CD8-positive, alpha-beta memory T cell (primary cell): ENCODE data around the gene PIK3IP1. TPM values are rescaled to one million over a fixed set of nuclear protein-coding genes. Genes with fewer than 3 reads are reported as not detected.
A peak's percentile ranks its signal among the peaks of the same experiment; 100 is the strongest.

Source experiments
- CTCF ChIA-PET: fragments of 350-600 bp; sonication (Branson Sonifier 250); formaldehyde crosslinking; loops from one replicate; lab custom pipeline; 2021; ENCODE audit warnings: antibody characterized with exemption; lab: Charles Lee
- POLR2A ChIA-PET: fragments of 350-600 bp; sonication (Branson Sonifier 250); formaldehyde crosslinking; loops from one replicate; lab custom pipeline; 2021; ENCODE audit warnings: antibody characterized with exemption; lab: Charles Lee
- DNase-seq, 5 donors: peaks; one replicate each; pipeline versions ENCODE4 v3.0.0 to v3.0.0-alpha.2; 2020 to 2022; ENCODE audit warnings: mixed read lengths in 1 of 5
- H3K27ac ChIP-seq: one replicate; pipeline ENCODE4 v1.7.0; 2013; ENCODE audit warnings: low read depth, mild to moderate bottlenecking, low read length, moderate library complexity
- H3K27me3 ChIP-seq: 2 replicates; pipeline ENCODE4 v1.7.0; 2013; ENCODE audit warnings: low read length, mild to moderate bottlenecking; ENCODE audit not compliant: insufficient read depth, poor library complexity, severe bottlenecking
- H3K36me3 ChIP-seq: 2 replicates; pipeline ENCODE4 v1.7.0; 2013; ENCODE audit warnings: mild to moderate bottlenecking, low read length, moderate library complexity; ENCODE audit not compliant: insufficient read depth
- H3K4me1 ChIP-seq: 2 replicates; pipeline ENCODE4 v1.7.0; 2013; ENCODE audit warnings: mild to moderate bottlenecking, low read length, moderate library complexity; ENCODE audit not compliant: insufficient read depth
- H3K4me3 ChIP-seq: 2 replicates; pipeline ENCODE4 v1.7.0; 2013; ENCODE audit warnings: mild to moderate bottlenecking, low read length
- H3K9me3 ChIP-seq: 2 replicates; pipeline ENCODE4 v1.7.0; 2013; ENCODE audit warnings: mild to moderate bottlenecking, low read length
- H3K27ac Mint-ChIP-seq, 8 donors: one replicate each; pipeline ENCODE4 v1.8.0; 2020 to 2021; ENCODE audit warnings: mixed read lengths in 8 of 8, mild to moderate bottlenecking in 6 of 8, inconsistent platforms in 3 of 8, moderate library complexity in 3 of 8
- H3K27me3 Mint-ChIP-seq, 2 donors: one replicate each; pipeline ENCODE4 v1.8.0; 2020 to 2021; ENCODE audit warnings: mixed read lengths in 2 of 2, mild to moderate bottlenecking in 1 of 2, moderate library complexity in 1 of 2
- H3K36me3 Mint-ChIP-seq, 3 donors: one replicate each; pipeline ENCODE4 v1.8.0; 2020 to 2021; ENCODE audit warnings: mixed read lengths in 3 of 3, inconsistent platforms in 1 of 3, mild to moderate bottlenecking in 1 of 3
- H3K4me1 Mint-ChIP-seq, 3 donors: one replicate each; pipeline ENCODE4 v1.8.0; 2020 to 2021; ENCODE audit warnings: mixed read lengths in 3 of 3, inconsistent platforms in 1 of 3, mild to moderate bottlenecking in 1 of 3
- H3K4me3 Mint-ChIP-seq, 7 donors: one replicate each; pipeline ENCODE4 v1.8.0; 2020 to 2021; ENCODE audit warnings: mixed read lengths in 7 of 7, mild to moderate bottlenecking in 6 of 7, moderate library complexity in 4 of 7, inconsistent platforms in 2 of 7
- H3K9me3 Mint-ChIP-seq, 5 donors: one replicate each; pipeline ENCODE4 v1.8.0; 2020 to 2022; ENCODE audit warnings: mixed read lengths in 5 of 5, mild to moderate bottlenecking in 3 of 5, moderate library complexity in 2 of 5, inconsistent platforms in 1 of 5
- polyA plus RNA-seq: library from polyadenylated mRNA; unstranded; fragments of 300-500 nt; fragmentation: Illumina TruSeq; gene quantifications from one replicate; pipeline ENCODE4 v1.2.3, GENCODE V29; 2021
- total RNA-seq, 2 experiments: library from RNA; stranded (reverse); gene quantifications; one replicate each; pipeline ENCODE4 v1.2.3, GENCODE V29; 2021

Gene PIK3IP1
- total and polyA plus RNA-seq, 3 experiments from 2014 or later = 32.2 to 350 (median 35.3) TPM

GRCh38 chr22:31278151-31278621 lies 14.1 kb downstream of the PIK3IP1 start:
- Histone ChIP-seq H3K4me3 (peak overlapping the region; percentile 13), H3K36me3 (peaks cover 34% of the 10 kb centered on the region), H3K27ac (peak overlapping the region; percentile 35), H3K9me3 (no peaks in the 10 kb centered on the region), H3K27me3 (no peaks in the 10 kb centered on the region), H3K4me1 (peaks cover 84% of the 10 kb centered on the region)
- Mint-ChIP-seq H3K4me3 (peak overlapping the region in 6 of 7 donors; percentile 32 to 78 (median 60)), H3K4me1 (peaks cover 67 to 80% (median 77%) of the 10 kb centered on the region in 3 donors), H3K27ac (peak overlapping the region; percentile 86 to 99 (median 96)), H3K36me3 (peaks cover 6 to 82% (median 18%) of the 10 kb centered on the region in 3 donors), H3K9me3 (no peaks in the 10 kb centered on the region), H3K27me3 (peaks cover 0 to 3% of the 10 kb centered on the region in 2 donors)
- ChIA-PET CTCF (interaction anchor here (0.8 to 4.6 kb wide), 6 partner anchors 8 to 66 kb away, joined by 3 to 39 read pairs (median 5); partner anchors contain the start of genes LIMK2 and PIK3IP1), POLR2A (interaction anchor here (0.5 to 7.7 kb wide), 3 partner anchors 8 to 225 kb away, joined by 5 to 146 read pairs (median 5); partner anchors contain the start of gene PIK3IP1)
- DNase-seq = peak in 1 of 5 donors; percentile 47

GRCh38 chr22:31277741-31278140 lies 14.5 kb downstream of the PIK3IP1 start:
- Histone ChIP-seq H3K9me3 (no peaks in the 10 kb centered on the region), H3K36me3 (peaks cover 30% of the 10 kb centered on the region), H3K27ac (no peak overlapping the region), H3K4me3 (no peak overlapping the region), H3K27me3 (no peaks in the 10 kb centered on the region), H3K4me1 (peaks cover 84% of the 10 kb centered on the region)
- no peak for DNase-seq
- peak overlapping the region in 6 of 7 donors; percentile 11 to 78 (median 51) for H3K4me3 Mint-ChIP-seq
- POLR2A ChIA-PET = interaction anchor here (2.0 to 7.7 kb wide), 2 partner anchors 9 to 14 kb away, joined by 5 to 146 read pairs; partner anchors contain the start of gene PIK3IP1
- H3K36me3 Mint-ChIP-seq = peaks cover 5 to 82% (median 14%) of the 10 kb centered on the region in 3 donors
- H3K27me3 Mint-ChIP-seq = peaks cover 0 to 3% of the 10 kb centered on the region in 2 donors
- CTCF ChIA-PET = interaction anchor here (0.7 to 1.2 kb wide), 3 partner anchors 8 to 65 kb away, joined by 3 to 6 read pairs (median 4); no protein-coding TSS in a partner anchor
- no peaks in the 10 kb centered on the region for H3K9me3 Mint-ChIP-seq
- H3K4me1 Mint-ChIP-seq = peaks cover 66 to 81% (median 77%) of the 10 kb centered on the region in 3 donors
- peak overlapping the region; percentile 43 to 99 (median 94) for H3K27ac Mint-ChIP-seq

- ChIA-PET CTCF (no interaction called here), POLR2A (interaction anchor here (2.0 to 7.7 kb wide), 2 partner anchors 10 to 15 kb away, joined by 5 to 146 read pairs; partner anchors contain the start of gene PIK3IP1)
- Mint-ChIP-seq H3K36me3 (peaks cover 0 to 73% (median 14%) of the 10 kb centered on the region in 3 donors), H3K4me1 (peaks cover 63 to 77% (median 74%) of the 10 kb centered on the region in 3 donors), H3K4me3 (no peak overlapping the region), H3K27me3 (no peaks in the 10 kb centered on the region), H3K27ac (peak overlapping the region in 5 of 8 donors; percentile 57 to 98 (median 72)), H3K9me3 (no peaks in the 10 kb centered on the region)
- H3K36me3 ChIP-seq = peaks cover 18% of the 10 kb centered on the region
- DNase-seq = no peak
- no peaks in the 10 kb centered on the region for H3K27me3 ChIP-seq
- H3K27ac ChIP-seq = no peak overlapping the region
- H3K4me1 ChIP-seq = peaks cover 77% of the 10 kb centered on the region
- no peak overlapping the region for H3K4me3 ChIP-seq
- no peaks in the 10 kb centered on the region for H3K9me3 ChIP-seq
These were observed 15.7 kb downstream of the PIK3IP1 start for GRCh38 chr22:31276426-31277167.

- POLR2A ChIA-PET = interaction anchor here (2.1 to 5.8 kb wide), 2 partner anchors 10 to 14 kb away, joined by 6 to 30 read pairs; no protein-coding TSS in a partner anchor
- no peak overlapping the region for H3K27ac ChIP-seq
- H3K4me1 Mint-ChIP-seq = peaks cover 61 to 75% (median 69%) of the 10 kb centered on the region in 3 donors
- H3K4me3 ChIP-seq = no peak overlapping the region
- no peak for DNase-seq
- CTCF ChIA-PET = interaction anchor here (4.4 to 5.1 kb wide), 2 partner anchors 8 to 16 kb away, joined by 46 to 55 read pairs; partner anchors contain the start of gene PIK3IP1
- no peaks in the 10 kb centered on the region for H3K9me3 ChIP-seq
- no peaks in the 10 kb centered on the region for H3K27me3 Mint-ChIP-seq
- H3K36me3 Mint-ChIP-seq = peaks cover 0 to 67% (median 14%) of the 10 kb centered on the region in 3 donors
- H3K36me3 ChIP-seq = peaks cover 11% of the 10 kb centered on the region
- no peaks in the 10 kb centered on the region for H3K9me3 Mint-ChIP-seq
- H3K4me3 Mint-ChIP-seq = no peak overlapping the region
- H3K27ac Mint-ChIP-seq = peak overlapping the region in 6 of 8 donors; percentile 37 to 94 (median 76)
- H3K27me3 ChIP-seq = no peaks in the 10 kb centered on the region
- peaks cover 66% of the 10 kb centered on the region for H3K4me1 ChIP-seq
These were observed 16.7 kb downstream of the PIK3IP1 start for GRCh38 chr22:31275576-31275975.

DNA sequence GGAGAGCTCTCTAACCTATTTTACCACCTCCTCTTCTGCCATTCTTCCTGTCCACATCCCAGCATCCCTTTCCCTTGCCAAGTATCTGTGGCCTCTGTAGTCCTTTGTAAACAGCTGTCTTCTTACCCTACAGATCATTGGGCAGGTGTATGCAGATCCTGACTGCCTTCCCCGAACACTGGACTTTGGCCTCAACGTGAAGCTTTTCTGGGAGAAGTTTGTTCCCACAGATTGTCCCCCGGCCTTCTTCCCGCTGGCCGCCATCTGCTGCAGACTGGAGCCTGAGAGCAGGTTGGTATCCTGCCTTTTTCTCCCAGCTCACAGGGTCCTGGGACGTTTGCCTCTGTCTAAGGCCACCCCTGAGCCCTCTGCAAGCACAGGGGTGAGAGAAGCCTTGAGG lies 17.3 kb downstream of the PIK3IP1 start:
- ChIA-PET CTCF (interaction anchor here (3.0 to 5.1 kb wide), 3 partner anchors 9 to 38 kb away, joined by 12 to 55 read pairs (median 46); partner anchors contain the start of gene PIK3IP1), POLR2A (interaction anchor here (2.1 to 5.8 kb wide), 2 partner anchors 11 to 15 kb away, joined by 6 to 30 read pairs; no protein-coding TSS in a partner anchor)
- H3K9me3 ChIP-seq = no peaks in the 10 kb centered on the region
- peaks cover 61% of the 10 kb centered on the region for H3K4me1 ChIP-seq
- H3K27me3 ChIP-seq = no peaks in the 10 kb centered on the region
- peaks cover 0 to 65% (median 9%) of the 10 kb centered on the region in 3 donors for H3K36me3 Mint-ChIP-seq
- no peak overlapping the region for H3K4me3 Mint-ChIP-seq
- no peaks in the 10 kb centered on the region for H3K9me3 Mint-ChIP-seq
- H3K27me3 Mint-ChIP-seq = no peaks in the 10 kb centered on the region
- no peak overlapping the region for H3K4me3 ChIP-seq
- H3K27ac Mint-ChIP-seq = peak overlapping the region; percentile 37 to 94 (median 84)
- H3K36me3 ChIP-seq = peaks cover 5% of the 10 kb centered on the region
- no peak for DNase-seq
- no peak overlapping the region for H3K27ac ChIP-seq
- H3K4me1 Mint-ChIP-seq = peaks cover 61 to 75% (median 64%) of the 10 kb centered on the region in 3 donors

GRCh38 chr22:31274017-31274416 lies 18.3 kb downstream of the PIK3IP1 start:
- Histone ChIP-seq H3K9me3 (no peaks in the 10 kb centered on the region), H3K4me1 (peaks cover 51% of the 10 kb centered on the region), H3K27ac (no peak overlapping the region), H3K4me3 (no peak overlapping the region), H3K36me3 (no peaks in the 10 kb centered on the region), H3K27me3 (no peaks in the 10 kb centered on the region)
- DNase-seq = no peak
- ChIA-PET CTCF (interaction anchor here (1.3 to 5.1 kb wide), 11 partner anchors 10 to 193 kb away, joined by 3 to 55 read pairs (median 9); partner anchors contain the start of genes LIMK2, PIK3IP1 and SMTN), POLR2A (interaction anchor here (0.6 to 5.8 kb wide), 6 partner anchors 12 to 210 kb away, joined by 3 to 30 read pairs (median 6); partner anchors contain the start of gene PIK3IP1)
- H3K9me3 Mint-ChIP-seq = no peaks in the 10 kb centered on the region
- peaks cover 54 to 70% (median 55%) of the 10 kb centered on the region in 3 donors for H3K4me1 Mint-ChIP-seq
- H3K36me3 Mint-ChIP-seq = peaks cover 0 to 59% (median 3%) of the 10 kb centered on the region in 3 donors
- no peaks in the 10 kb centered on the region for H3K27me3 Mint-ChIP-seq
- peak overlapping the region; percentile 22 to 95 (median 78) for H3K27ac Mint-ChIP-seq
- H3K4me3 Mint-ChIP-seq = no peak overlapping the region
